ENCODE data around the gene LRRC1.
A peak's percentile ranks its signal among the peaks of the same experiment; 100 is the strongest.
"Not testable (repeated sequence)": the region's sequence is repeated elsewhere in the genome, so short reads cannot be mapped to it uniquely, and the experiment has no call there.

The LRRC1 gene

DNA sequence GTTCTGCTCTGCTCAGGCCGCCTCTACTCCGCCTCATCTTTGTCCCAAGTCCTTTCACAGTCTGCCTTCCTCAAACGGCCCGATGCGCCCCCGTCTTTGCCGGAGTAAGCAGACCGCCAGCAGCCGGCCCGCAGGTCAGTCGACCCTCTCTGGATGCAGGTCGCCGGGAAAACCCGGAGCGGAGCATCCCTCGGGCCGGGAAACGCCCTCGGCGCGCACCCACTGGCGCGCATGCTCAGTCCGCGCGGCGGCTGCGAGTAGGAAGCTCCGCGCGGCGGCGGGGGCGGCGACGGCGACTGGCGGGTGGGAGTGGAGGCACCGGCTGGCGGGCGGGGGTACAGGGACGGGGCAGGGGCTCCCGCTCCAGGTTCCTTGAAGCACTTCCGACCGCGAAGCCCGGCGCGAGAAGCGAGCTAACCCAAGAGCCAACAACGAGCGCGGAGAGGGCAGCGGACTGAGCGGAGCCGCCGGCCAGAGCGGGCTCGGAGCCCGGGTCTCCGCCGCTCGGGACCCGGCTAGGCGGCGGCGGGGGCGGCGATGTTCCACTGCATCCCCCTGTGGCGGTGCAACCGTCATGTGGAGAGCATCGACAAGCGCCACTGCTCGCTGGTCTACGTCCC lies at the start of gene LRRC1:
Gene LRRC1 (plus strand): TSS at position 286 of the 620 bp plus-strand sequence. CDS start 252 bp downstream, at position 538.
- DNase-seq (ENCODE audit: low spot score) = peak; percentile 82

DNA sequence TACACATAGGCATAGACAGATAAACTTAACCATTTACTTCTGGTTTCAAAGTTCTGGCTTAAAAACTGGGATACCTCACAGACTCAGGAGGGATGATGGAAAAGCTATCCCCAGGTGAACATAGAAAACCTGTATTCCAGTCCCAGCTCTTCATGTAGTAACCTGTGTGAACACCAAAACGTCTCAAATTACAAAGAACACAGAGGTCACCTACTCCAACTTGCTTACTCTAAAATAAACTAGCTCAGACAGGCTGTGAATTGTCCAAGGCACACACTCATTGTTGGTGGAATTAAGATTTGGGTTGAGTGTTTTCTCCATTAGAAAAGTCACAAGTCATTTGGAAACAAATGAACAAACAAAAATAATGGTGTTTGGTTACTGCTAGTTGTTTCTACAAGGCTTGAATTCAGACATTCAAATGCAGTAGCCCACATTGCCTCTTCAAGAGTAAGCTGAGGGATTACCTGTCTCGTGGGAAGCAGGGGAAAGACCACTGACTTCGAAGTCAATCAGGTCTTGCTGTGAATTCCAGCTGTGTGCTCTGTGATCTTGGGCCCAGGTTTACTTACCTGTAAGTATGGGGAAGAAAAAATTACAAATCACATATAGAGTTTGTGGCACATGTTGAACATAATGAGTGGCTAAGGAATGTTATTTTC lies 48.2 kb upstream of the LRRC1 start:
- no peak for DNase-seq (ENCODE audit: low spot score)

DNA sequence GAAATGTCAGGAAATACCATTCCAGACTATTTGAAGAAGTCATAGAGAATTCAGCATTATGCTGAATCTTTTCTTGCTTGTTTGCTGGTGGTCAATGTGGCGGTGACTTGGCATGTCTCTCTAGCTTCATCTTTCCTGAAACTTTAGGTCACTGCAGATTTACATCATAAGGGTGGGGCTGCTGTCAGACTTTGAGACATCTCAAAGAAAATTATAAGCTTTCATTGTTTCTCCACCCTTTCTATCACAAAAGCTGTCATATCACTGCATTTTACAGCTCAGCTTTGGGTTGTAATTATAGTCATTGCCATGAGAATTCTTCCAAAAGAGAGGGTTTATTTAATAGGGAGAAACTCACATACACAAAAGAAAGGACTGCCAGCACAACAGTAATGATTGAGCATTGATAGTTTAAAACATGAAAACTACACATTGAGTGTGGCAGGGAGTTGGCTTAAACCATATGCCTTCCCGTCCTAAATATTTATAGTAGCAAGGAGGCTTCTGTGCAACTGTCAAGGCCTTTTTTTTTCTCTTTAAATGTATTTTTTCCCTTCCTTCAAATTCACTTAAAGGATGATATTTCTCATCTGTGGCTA lies 44.7 kb upstream of the LRRC1 start:
- no peak for DNase-seq (ENCODE audit: low spot score)

DNA sequence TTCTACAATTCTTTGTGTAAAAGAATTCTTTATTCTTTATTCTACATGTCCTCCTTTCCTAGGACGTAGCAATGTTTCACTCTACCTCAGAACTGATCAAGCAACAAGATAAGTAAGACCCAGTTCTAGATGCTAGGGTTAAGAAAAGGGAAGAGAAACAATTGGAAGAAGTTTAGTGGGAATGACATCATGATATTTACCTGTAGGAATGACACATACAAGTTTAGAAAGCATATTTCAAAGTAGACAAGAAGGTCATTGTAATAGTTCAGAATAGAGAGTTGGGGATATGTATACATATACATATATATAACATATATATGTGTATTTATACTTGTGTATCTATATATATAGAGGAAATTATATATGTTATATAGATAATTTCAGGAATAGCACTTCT lies 43.4 kb upstream of the LRRC1 start:
- DNase-seq (ENCODE audit: low spot score) = no peak

DNA sequence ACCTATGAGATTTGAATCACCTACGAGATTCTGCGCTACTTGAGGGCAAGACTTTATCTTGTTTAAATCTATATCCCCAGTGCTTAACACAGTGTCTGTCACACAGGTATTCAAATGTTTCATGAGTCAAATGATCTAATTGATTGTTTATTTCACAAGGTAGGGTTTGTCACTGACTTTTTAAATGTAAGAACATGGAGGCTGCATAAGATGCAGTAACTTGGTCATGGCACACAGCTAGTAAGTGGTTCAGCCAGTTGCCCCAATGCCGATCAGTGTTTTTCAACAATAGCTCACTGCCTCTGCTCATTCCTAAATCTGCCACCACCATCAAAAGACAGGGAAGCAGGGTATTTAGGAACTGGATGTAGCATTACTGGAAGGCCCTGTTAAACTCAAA lies 42.4 kb upstream of the LRRC1 start:
- DNase-seq (ENCODE audit: low spot score) = no peak

DNA sequence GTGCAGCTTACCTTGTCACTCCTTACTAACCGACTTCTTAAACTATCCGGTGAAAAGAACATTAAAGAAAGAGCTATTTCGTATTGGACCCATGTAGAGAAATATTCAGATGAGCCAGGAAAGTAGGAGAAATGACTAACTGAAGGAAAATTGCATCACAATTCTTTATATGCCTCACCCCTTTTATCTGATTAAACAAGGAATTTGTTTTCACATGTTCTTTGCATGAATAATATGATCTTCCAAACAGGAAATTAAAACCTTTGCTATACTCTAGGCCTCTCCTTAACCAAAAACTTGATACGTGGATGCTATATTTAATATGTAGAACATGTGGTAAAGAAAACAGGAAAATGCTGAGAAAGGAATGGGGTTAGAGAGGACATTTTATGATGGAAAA lies 41.9 kb upstream of the LRRC1 start:
- DNase-seq (ENCODE audit: low spot score) = no peak

DNA sequence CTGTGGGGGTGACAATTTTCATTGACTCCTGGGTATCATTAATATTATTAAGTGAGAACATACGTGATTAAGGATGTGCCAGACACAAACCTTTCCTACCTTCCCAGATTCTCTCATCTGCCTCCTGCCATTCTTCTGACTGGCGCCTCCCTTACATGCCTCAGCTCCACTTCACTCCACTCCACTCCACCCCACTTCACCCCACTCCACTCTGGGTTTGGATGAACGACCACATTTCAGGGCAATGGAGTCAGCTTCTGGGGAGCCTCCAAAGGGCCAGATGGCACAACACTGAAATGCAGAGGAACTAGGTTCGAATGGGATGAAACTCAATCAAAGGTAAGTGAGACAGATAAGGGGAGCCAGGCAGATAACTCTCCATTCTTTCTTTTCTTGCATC lies 40.5 kb upstream of the LRRC1 start:
- DNase-seq (ENCODE audit: low spot score) = no peak

DNA sequence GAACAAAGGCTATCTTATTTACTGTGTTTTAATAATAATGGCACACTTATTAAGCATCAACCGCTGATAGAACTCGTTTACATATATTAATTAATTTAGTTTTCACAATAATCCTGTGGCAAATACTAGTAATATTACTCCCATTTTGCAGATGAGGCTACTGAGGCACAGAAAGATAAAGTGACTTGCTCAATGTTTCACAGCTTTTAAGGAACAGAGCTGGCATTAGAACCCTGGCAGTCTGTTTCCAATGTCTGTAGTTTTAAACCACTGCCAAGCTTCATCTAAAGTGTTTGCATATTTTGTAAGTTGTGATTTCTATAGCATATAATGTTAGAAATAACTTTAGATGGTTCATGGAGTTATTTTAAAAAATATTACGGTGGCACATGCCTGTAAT lies 38.4 kb upstream of the LRRC1 start:
- no peak for DNase-seq (ENCODE audit: low spot score)

DNA sequence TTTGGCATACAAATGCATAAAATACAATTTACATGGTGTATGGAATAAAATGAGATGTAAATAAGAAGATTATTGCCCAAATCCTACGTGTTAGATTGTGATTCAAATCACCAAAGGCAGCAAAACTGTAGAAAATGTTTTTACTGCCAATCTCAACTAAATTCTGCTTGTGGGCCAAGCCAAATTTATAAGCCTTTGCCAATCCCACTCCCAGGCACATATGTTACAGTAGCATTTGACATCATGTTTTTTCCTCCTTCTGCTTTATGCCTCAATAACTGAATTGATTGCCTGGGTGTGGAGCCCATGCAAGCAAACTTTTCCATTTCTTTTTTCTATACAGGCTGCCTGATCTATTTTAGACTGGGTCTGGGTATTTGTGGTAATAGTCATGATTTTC lies 36.3 kb upstream of the LRRC1 start:
- DNase-seq (ENCODE audit: low spot score) = no peak

DNA sequence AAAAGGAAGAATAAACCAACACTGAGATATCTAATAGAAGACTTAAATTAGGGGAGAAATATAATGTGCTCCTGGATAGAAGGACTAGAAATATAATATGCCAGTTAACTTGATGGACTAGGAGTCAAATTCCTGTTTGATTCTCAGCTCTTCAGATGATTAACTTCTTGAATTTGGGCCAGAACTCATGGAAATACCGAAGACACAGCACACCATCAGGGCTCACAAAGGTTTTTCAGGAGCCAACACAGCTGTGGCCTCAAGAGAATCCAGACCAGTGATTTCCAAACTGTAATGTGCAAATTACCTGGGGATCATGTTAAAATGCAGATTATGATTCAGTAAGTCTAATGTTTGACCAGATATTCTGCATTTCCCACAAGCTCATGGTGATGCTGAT lies 33.8 kb upstream of the LRRC1 start:
- DNase-seq (ENCODE audit: low spot score) = no peak

DNA sequence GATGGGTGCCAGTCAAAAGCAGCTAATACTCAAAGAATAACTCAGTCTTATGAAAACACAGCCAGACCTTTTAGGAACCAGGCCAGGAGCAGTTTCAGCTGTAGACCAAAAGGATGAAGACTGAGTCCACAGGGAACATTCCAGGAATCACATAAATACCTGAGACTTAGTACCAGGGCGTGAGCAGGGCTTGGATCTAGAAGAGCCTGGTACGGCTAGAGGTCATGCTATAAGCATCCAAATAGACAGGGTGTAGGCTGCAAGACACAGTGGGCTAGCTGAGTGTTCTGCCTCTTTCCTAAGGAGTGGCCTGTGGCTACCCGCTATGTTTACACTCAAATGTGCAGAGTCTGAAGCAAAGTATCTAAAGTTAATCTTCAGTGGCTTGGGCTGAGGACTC lies 29.5 kb upstream of the LRRC1 start:
- DNase-seq (ENCODE audit: low spot score) = no peak

DNA sequence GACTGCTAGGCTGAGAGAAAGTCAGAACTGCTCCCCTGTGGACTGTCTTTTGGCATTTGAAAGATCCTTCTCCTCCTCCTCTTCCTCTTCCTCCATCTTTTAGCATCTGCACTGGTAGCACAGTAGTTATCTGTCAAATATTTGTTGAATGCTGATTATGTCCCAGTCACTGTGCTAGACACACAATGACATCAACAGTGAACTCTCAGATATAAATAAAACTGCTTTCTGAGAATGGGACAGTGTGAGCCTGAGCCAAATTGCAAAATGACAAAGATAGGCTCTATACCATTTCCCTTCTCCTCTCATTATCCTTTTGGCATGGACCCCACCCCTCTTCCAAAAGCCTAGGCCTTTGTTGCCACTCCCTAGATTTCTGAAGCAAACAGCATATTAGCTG lies 27.9 kb upstream of the LRRC1 start:
- DNase-seq (ENCODE audit: low spot score) = no peak

DNA sequence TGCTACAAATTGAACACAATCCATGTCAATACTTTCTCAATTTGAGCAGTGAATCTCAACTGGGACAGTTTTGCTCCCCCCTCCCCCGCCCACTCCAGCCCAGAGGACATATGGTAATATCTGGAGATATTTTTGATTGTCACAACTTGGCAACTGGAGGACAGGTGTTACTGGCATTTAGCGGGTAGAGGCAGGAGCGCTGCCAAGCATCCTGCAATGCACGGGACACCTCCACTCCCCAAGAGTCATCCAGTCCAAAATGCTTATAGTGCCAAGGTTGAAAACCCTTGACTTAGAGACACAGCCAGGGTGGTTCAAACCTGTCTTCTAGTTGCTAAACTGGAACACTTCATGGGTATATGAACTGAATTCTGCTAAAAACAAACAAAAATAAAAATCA lies 26.9 kb upstream of the LRRC1 start:
- no peak for DNase-seq (ENCODE audit: low spot score)

DNA sequence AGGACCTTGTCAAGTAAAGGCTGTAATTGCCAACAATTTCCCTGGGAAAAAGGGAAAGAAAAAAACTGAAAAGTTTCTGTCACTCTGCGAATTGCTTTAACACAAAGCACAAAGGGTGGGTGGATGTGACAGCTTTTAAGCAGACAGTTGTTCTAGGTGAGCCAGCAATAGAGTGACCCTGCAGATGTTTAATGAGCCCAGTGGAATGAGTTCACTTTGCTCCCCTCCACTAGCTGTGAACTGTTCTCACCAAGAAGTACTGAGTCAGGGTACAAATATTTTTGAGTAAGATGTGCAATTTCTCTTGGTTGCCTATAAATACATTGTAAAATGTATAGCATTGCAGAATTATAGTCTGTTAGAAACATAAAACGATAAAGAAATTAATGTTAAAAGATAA lies 26.2 kb upstream of the LRRC1 start:
- no peak for DNase-seq (ENCODE audit: low spot score)

DNA sequence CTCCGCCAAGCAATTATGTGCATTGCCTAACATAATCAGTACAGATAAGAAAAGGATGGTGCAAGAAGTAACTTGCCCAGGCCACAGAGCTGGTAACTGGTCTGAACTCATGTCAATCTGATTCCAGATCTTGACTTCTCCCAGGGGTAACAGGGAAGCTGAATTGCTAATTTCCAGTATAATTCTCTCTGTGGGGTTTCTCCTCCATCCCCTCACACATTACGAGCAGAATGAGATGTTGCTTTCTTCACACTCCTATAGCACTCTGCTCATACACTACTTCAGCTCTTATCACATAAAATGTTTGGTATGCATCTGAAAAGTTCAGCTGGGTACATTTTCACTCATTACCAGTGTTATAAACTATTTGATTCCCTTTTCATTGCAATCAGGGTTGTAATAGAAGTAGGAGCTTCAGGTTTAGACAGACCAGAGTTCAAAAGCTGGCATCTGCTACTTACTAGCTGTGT lies 24.0 kb upstream of the LRRC1 start:
- DNase-seq (ENCODE audit: low spot score) = no peak

DNA sequence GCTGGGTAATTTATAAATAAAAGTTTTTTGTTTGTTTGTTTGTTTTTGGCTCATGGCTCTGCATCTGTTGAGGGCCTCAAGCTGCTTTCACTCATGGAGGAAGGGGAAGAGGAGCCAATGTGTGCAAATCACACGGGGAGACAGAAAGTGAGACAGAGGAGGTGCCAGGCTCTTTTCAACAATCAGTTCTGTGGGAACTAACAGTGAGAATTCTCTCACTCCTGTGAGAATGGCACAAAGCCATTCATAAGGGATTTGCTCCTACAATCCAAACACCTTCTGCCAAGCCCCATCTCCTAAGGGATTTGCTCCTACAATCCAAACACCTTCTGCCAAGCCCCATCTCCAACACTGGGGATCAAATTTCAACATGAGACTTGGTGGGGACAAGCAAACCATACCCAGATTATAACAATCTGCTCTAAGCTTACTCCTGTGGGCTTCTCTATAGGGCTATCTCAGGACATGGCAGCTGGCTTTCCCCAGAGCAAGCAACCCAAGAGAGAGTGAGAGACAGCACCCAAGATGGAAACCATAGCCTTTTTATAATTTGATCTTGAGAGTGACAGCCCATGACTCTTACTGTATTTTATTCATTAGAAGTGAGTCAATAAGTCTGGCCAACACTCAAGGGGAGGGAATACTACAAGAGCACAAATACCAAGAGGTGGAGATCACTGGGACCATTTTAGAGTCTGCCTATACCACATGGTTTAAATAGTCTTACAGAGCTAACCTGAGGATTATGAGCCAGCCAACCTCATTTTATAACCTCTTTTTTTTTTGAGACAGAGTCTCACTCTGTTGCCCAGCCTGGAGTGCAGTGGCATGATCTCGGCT lies 22.8 kb upstream of the LRRC1 start:
- DNase-seq (ENCODE audit: low spot score) = no peak

DNA sequence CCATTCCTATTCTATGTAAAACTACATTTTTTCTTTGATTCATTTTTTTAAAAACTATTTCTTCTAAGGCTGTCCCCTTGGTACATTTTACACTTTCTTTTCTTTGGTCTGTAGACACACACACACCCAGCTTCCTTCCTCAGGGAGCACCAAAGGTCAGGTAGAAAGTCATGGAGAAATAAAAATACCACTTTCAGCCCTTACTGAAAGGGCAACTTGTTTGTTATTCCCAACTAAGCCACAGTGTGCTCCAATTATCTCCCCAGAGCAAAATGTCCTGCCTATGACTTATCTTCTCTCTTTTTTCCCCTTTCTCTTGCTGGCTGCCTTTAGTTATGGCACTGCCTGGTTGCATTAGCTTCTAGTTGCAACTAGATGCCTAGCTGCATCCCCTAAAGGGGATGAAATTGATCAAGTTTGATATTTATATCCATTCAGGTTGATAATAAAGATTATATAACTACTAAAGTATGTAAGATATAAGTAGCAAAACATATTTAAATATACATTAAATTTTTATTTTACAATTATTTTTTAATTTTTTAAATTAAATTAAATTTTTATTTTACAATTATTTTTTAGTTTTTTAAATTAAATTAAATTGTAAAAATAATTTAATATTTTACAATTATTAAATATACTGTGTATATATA lies 21.6 kb upstream of the LRRC1 start:
- DNase-seq (ENCODE audit: low spot score) = no peak

DNA sequence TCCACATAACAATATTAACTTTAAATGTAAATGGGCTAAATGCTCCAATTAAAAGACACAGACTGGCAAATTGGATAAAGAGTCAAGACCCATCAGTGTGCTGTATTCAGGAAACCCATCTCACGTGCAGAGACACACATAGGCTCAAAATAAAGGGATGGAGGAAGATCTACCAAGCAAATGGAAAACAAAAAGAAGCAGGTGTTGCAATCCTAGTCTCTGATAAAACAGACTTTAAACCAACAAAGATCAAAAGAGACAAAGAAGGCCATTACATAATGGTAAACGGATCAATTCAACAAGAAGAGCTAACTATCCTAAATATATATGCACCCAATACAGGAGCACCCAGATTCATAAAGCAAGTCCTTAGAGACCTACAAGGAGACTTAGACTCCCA lies 18.7 kb upstream of the LRRC1 start:
- not testable (repeated sequence) for DNase-seq (ENCODE audit: low spot score)

DNA sequence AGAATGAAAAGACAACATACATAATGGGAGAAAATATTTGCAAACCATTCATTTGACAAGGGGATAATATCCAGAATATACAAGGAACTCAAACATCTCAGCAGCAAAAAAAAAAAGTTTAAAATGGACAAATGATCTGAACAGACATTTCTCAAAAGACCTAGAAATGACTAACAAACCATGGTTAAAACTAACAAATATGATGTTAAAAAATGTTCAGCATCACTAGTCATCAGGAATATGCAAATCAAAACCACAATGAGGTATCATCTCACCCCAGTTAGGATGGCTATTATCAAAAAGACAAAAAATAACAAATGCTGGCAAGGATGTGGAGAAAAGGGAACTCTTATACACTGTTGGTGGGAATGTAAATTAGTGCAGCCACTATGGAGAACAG lies 9.8 kb upstream of the LRRC1 start:
- not testable (repeated sequence) for DNase-seq (ENCODE audit: low spot score)

DNA sequence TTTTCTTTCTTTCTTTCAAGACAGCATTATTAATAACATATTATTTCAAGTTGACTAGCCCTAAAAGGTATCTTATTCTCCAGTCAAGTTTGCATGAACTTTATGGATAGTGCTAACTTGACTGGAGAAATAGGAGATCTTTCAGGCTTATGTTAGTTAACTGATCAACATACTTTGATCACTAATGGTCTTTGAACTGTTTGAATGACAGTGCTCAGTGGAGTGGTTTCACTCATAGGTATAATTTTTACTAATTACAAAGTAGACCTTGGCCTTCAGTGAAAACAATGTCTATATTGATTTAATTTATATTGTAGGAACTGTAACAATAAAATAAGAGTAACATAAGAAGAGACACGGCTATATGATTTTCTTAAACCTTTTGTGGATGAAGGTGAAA lies 8.0 kb upstream of the LRRC1 start:
- DNase-seq (ENCODE audit: low spot score) = no peak

DNA sequence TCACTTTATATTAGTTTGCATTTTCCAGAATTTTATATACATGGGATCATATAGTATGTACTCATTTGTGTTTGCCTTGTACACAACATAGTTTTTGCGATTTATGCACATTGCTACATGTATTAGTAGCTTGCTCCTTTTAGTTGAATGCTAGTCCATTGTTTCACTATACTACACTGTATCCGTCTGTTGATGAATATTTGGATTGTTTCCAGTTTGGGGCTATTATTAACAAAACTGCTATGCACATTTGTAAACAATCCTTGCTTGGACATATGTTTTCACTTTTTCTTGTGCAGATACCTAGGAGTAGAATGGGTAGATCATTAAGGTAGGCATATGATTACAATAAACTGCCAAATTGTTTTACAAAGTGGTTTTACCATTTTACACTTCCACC lies 3.9 kb upstream of the LRRC1 start:
- no peak for DNase-seq (ENCODE audit: low spot score)

DNA sequence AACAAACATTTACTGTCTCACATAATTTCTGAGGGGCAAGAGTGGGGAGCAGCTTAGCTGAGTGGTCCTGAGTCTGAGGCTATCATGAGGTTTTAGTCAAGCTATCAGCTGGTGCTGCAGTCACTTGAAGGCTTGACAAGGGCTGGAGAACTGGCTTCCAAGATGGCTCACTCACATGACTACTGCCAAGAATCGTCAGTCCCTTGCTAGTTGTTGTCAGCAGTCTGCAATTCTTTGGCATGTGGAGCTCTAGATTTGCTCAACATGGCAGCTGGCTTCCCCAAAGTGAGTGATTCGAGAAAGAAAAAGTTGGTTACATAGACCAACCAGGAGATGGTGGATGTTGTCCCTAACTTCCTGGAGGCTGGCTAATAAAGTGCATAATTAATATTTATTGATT lies 2.8 kb upstream of the LRRC1 start:
- no peak for DNase-seq (ENCODE audit: low spot score)

Data from CD4-positive, alpha-beta T cell treated with Interleukin-6 at 100 ng/mL for 8 hours (primary cell).